ENCODE measurements around the gene DSCAM.

Gene DSCAM

GRCh38 chr21:40120940-40121575, 725.9 kb downstream of the DSCAM start:
- H3K4me3 Mint-ChIP-seq, result no peak overlapping the region
- H3K27ac Mint-ChIP-seq, result no peak overlapping the region
- no peaks in the 10 kb centered on the region for H3K27me3 Mint-ChIP-seq
- ATAC-seq (no peak), DNase-seq (no peak)
- peaks cover 0 to 1% of the 10 kb centered on the region in 2 donors for H3K9me3 Mint-ChIP-seq
- no peaks in the 10 kb centered on the region for H3K4me1 Mint-ChIP-seq

DNA sequence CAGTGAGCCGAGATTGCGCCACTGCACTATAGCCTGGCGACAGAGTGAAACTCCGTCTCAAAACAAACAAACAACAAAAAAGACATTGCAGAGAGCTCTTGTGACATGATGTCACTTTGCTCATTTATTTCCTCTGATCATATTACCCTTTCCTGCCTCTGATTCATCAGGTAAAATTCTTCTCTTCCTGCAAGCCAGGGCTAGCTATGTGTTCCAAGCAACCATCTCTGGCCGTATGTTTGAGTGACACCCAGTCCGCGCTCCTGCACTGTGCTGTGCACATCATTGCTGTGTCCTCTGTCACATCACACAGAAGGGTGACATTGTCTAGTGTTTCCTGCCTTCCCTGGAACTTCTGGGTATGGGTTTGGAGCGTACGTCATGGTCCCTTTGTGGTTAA, 728.4 kb downstream of the DSCAM start:
- no peak overlapping the region for H3K4me3 Mint-ChIP-seq

DNA sequence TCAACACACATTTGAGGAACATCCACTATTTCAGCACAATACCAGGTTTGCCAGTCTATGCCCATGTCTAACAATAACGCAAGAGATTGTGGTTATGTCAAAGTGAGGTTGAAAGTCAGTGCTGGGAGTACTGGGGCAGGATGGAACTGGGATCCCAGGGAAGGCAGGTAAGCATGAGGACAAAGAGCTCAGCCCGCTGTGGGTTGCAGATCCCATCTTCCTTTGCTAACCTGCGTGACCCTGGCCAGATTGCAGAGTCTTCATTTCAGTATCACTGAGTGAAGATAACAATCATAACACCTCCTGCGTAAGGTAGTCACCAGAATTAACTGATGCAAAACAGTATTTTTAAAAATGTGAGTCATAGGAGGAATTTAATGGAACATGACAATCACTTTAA, 729.7 kb downstream of the DSCAM start:
- peaks cover 7 to 16% of the 10 kb centered on the region in 2 donors for H3K9me3 Mint-ChIP-seq
- H3K4me1 Mint-ChIP-seq, result no peaks in the 10 kb centered on the region
- no peak overlapping the region for H3K4me3 Mint-ChIP-seq
- H3K27me3 Mint-ChIP-seq, result no peaks in the 10 kb centered on the region
- no peak for DNase-seq
- H3K27ac Mint-ChIP-seq, result no peak overlapping the region
- no peak for ATAC-seq

More for the DNA sequence above, 728.4 kb downstream of the DSCAM start:
- no peak for DNase-seq
- no peak for ATAC-seq
- Mint-ChIP-seq H3K27ac (no peak overlapping the region), H3K9me3 (peaks cover 7 to 11% of the 10 kb centered on the region in 2 donors), H3K27me3 (no peaks in the 10 kb centered on the region), H3K4me1 (no peaks in the 10 kb centered on the region)

- peaks cover 7 to 19% of the 10 kb centered on the region in 2 donors for H3K9me3 Mint-ChIP-seq
- H3K4me3 Mint-ChIP-seq, result no peak overlapping the region
- H3K27me3 Mint-ChIP-seq, result no peaks in the 10 kb centered on the region
- ATAC-seq (no peak), DNase-seq (no peak)
- H3K4me1 Mint-ChIP-seq, result no peaks in the 10 kb centered on the region
- H3K27ac Mint-ChIP-seq, result no peak overlapping the region
These were observed 731.2 kb downstream of the DSCAM start for GRCh38 chr21:40115775-40116174.

GRCh38 chr21:40102682-40103081, 744.3 kb downstream of the DSCAM start:
- ATAC-seq (no peak), DNase-seq (no peak)
- H3K27ac Mint-ChIP-seq, result no peak overlapping the region
- H3K4me3 Mint-ChIP-seq, result no peak overlapping the region
- H3K27me3 Mint-ChIP-seq, result no peaks in the 10 kb centered on the region
- H3K4me1 Mint-ChIP-seq, result no peaks in the 10 kb centered on the region
- H3K9me3 Mint-ChIP-seq, result peaks cover 9 to 30% of the 10 kb centered on the region in 2 donors

DNA sequence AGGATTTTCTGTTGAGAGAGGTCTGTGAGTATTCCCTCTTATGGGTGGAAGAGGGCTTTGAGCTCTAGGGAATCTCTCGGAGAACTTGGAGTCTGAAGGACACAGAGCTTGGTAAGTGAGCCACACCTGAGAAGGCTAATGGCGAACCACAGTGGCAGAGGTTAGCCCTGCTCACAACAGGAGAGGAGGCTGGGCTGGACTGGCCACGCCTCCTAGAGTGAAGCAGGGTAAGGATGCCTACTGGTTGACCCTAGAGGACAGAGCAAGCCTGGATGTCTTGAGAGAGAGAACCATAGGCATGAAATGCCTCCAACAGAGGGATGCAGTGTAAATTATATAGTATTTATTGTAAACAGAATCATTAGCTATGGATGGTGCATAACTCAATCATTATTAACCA, 747.1 kb downstream of the DSCAM start:
- H3K27me3 Mint-ChIP-seq, result no peaks in the 10 kb centered on the region
- ATAC-seq (no peak), DNase-seq (no peak)
- no peaks in the 10 kb centered on the region for H3K4me1 Mint-ChIP-seq
- H3K9me3 Mint-ChIP-seq, result peaks cover 0 to 5% of the 10 kb centered on the region in 2 donors
- H3K27ac Mint-ChIP-seq, result no peak overlapping the region
- H3K4me3 Mint-ChIP-seq, result no peak overlapping the region

DNA sequence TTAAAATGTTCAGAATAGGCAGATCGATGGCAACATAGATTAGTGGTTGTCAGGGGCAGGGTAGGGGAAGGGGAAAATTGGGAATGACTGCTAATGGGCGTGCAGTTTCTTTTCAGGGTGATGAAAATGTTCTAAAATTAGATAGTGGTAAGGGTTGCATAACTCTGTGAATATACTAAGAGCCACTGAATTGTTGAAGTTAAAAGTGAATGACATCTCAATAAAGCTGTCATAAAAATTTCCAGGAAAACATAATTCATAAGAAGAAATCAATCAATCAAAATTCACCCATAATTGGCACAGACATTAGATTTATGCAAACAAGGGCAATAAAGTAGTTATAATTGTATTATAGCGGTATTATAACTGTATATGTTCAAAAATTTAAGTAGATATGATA, 751.5 kb downstream of the DSCAM start:
- H3K9me3 Mint-ChIP-seq, result peaks cover 9 to 18% of the 10 kb centered on the region in 2 donors
- DNase-seq (no peak), ATAC-seq (no peak)
- H3K4me1 Mint-ChIP-seq, result no peaks in the 10 kb centered on the region
- peaks cover 14% of the 10 kb centered on the region for H3K27me3 Mint-ChIP-seq
- H3K4me3 Mint-ChIP-seq, result no peak overlapping the region
- no peak overlapping the region for H3K27ac Mint-ChIP-seq

- Mint-ChIP-seq H3K4me1 (no peaks in the 10 kb centered on the region), H3K27ac (no peak overlapping the region), H3K27me3 (no peaks in the 10 kb centered on the region), H3K4me3 (no peak overlapping the region), H3K9me3 (peaks cover 0 to 7% of the 10 kb centered on the region in 2 donors)
- DNase-seq, result no peak
- no peak for ATAC-seq
These were observed 766.6 kb downstream of the DSCAM start for GRCh38 chr21:40080385-40080784.

- no peak overlapping the region for H3K27ac Mint-ChIP-seq
These were observed 772.2 kb downstream of the DSCAM start for GRCh38 chr21:40074710-40075109.

GRCh38 chr21:40074198-40074597, 772.8 kb downstream of the DSCAM start:
- H3K4me3 Mint-ChIP-seq, result no peak overlapping the region
- peaks cover 0 to 5% of the 10 kb centered on the region in 2 donors for H3K9me3 Mint-ChIP-seq
- H3K4me1 Mint-ChIP-seq, result no peaks in the 10 kb centered on the region
- ATAC-seq, result no peak
- no peak for DNase-seq
- no peak overlapping the region for H3K27ac Mint-ChIP-seq
- no peaks in the 10 kb centered on the region for H3K27me3 Mint-ChIP-seq

More at GRCh38 chr21:40074710-40075109, 772.2 kb downstream of the DSCAM start:
- no peak overlapping the region for H3K4me3 Mint-ChIP-seq
- peaks cover 0 to 5% of the 10 kb centered on the region in 2 donors for H3K9me3 Mint-ChIP-seq
- no peaks in the 10 kb centered on the region for H3K27me3 Mint-ChIP-seq
- DNase-seq (no peak), ATAC-seq (no peak)
- H3K4me1 Mint-ChIP-seq, result no peaks in the 10 kb centered on the region

- no peaks in the 10 kb centered on the region for H3K27me3 Mint-ChIP-seq
- H3K9me3 Mint-ChIP-seq, result peaks cover 0 to 5% of the 10 kb centered on the region in 2 donors
- H3K4me1 Mint-ChIP-seq, result no peaks in the 10 kb centered on the region
- no peak overlapping the region for H3K27ac Mint-ChIP-seq
- DNase-seq, result no peak
- no peak for ATAC-seq
- no peak overlapping the region for H3K4me3 Mint-ChIP-seq
These were observed 773.3 kb downstream of the DSCAM start for GRCh38 chr21:40073642-40074041.

DNA sequence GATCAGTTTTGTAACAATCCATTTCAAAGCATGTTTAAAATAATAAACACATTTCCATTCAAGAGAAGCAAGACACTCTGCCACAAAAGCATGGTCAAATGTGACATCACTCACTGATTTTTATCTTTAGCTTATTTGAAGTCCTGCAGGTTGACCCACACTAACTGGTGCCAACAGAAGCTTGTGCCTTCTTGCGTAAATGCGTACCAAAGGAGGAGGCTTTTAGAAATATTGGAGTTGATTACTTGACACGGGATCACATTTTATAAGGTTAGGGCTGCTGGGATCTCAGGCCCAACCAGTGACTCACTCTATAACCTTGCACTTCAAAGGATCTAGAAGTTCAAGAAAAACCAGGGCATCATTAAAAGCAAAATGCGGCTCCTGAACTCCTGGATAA, 776.1 kb downstream of the DSCAM start:
- ATAC-seq (no peak), DNase-seq (no peak)
- H3K27ac Mint-ChIP-seq, result no peak overlapping the region
- H3K4me1 Mint-ChIP-seq, result no peaks in the 10 kb centered on the region
- H3K4me3 Mint-ChIP-seq, result no peak overlapping the region
- H3K27me3 Mint-ChIP-seq, result peaks cover 12% of the 10 kb centered on the region
- H3K9me3 Mint-ChIP-seq, result peaks cover 0 to 5% of the 10 kb centered on the region in 2 donors

- no peak overlapping the region for H3K27ac Mint-ChIP-seq
- H3K4me1 Mint-ChIP-seq, result no peaks in the 10 kb centered on the region
- ATAC-seq, result no peak
These were observed 779.2 kb downstream of the DSCAM start for GRCh38 chr21:40067751-40068150.

DNA sequence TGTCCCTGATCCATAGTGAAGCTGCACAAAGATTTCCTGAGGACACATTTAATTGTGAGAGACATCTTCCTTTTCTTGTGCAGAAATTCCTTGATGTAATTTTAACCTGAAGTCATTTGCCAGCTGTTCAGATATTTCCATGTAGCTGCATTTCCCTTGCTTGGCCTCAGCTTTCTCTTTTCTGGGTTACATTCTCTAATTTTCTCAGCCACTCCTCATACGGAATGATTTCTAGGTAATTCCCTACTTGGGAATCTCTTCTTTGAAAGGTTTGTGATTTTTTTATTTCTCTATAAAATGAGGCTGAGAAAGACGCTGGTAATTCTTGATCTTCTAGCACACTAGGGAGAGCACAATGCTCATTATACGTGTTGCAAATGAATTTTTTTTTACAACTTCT, 780.7 kb downstream of the DSCAM start:
- DNase-seq (no peak), ATAC-seq (no peak)
- H3K4me3 Mint-ChIP-seq, result no peak overlapping the region
- no peaks in the 10 kb centered on the region for H3K9me3 Mint-ChIP-seq
- no peak overlapping the region for H3K27ac Mint-ChIP-seq
- no peaks in the 10 kb centered on the region for H3K4me1 Mint-ChIP-seq
- H3K27me3 Mint-ChIP-seq, result peaks cover 16% of the 10 kb centered on the region

More at GRCh38 chr21:40067751-40068150, 779.2 kb downstream of the DSCAM start:
- no peak overlapping the region for H3K4me3 Mint-ChIP-seq
- H3K9me3 Mint-ChIP-seq, result peaks cover 0 to 3% of the 10 kb centered on the region in 2 donors
- H3K27me3 Mint-ChIP-seq, result peaks cover 16% of the 10 kb centered on the region
- DNase-seq, result no peak

DNA sequence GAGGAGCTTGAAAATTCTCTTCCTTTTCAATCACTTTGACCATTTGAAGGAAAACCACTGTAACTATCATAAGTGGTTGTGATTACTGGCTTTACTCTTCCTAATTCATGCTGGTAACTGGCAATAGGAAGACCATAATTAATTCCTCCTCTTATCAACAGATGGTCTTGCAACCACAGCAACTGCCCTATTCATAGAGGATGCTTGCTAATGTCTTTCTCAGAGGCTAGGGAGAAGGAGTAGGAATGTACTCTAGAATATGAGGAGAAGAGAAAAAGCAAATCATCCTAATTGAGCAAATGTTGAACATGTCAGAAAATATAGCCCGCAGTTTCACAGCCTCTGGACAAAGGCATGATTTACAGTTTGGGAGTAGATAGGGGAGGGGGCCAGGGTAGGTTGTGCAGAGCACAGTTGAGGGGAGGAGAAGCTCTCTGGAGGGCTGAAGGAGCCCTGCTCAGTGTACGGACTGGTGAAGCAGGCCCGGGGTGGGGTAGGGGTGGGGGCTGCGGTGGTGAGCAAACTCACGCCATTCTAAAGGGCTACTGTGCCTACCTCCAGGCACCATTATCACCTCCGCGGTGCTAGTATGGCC, 786.8 kb downstream of the DSCAM start:
- peaks cover 0 to 7% of the 10 kb centered on the region in 2 donors for H3K9me3 Mint-ChIP-seq
- H3K27me3 Mint-ChIP-seq, result no peaks in the 10 kb centered on the region
- no peak overlapping the region for H3K27ac Mint-ChIP-seq
- H3K4me1 Mint-ChIP-seq, result no peaks in the 10 kb centered on the region
- DNase-seq, result no peak
- no peak overlapping the region for H3K4me3 Mint-ChIP-seq
- ATAC-seq, result no peak

GRCh38 chr21:40057331-40057730, 789.6 kb downstream of the DSCAM start:
- DNase-seq (no peak), ATAC-seq (no peak)
- Mint-ChIP-seq H3K4me3 (no peak overlapping the region), H3K9me3 (peaks cover 0 to 7% of the 10 kb centered on the region in 2 donors), H3K4me1 (no peaks in the 10 kb centered on the region), H3K27me3 (no peaks in the 10 kb centered on the region), H3K27ac (no peak overlapping the region)

- Mint-ChIP-seq H3K4me3 (no peak overlapping the region), H3K27ac (no peak overlapping the region), H3K4me1 (no peaks in the 10 kb centered on the region), H3K27me3 (no peaks in the 10 kb centered on the region), H3K9me3 (peaks cover 0 to 7% of the 10 kb centered on the region in 2 donors)
- DNase-seq, result no peak
- no peak for ATAC-seq
These were observed 790.9 kb downstream of the DSCAM start for GRCh38 chr21:40056031-40056430.
